ENCODE measurements around the gene FMNL2. TPM values are rescaled to one million over a fixed set of nuclear protein-coding genes. Genes with fewer than 3 reads are reported as not detected.

The FMNL2 gene
- polyA plus RNA-seq, 3 donors = 0.28 to 3.2 (median 0.71) TPM

DNA sequence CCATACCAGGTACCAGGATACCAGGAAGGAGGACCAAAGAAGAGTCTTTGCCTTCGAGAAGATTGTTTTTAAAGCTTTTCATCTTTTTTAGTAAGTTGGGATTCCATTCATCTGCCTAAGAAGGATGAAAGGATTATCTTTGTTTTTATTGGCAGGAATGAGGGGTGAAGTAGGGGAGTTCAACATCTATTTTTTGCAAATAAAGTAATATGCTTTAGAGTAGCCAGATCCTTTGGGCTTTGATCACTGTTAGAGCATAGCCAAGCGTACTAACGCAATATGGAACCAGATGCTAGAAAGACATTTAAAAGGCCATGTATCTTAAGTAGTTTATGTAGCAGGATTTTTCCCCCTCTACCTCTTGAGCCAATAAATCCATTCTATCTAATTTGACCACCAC, 249.3 kb downstream of the FMNL2 start:
- Histone ChIP-seq H3K9ac (ENCODE audit: insufficient read depth, low read length, poor library complexity, severe bottlenecking) (no peak overlapping the region), H3K4me1 (ENCODE audit: control insufficient read depth in 1 of 2, insufficient read depth in 2 of 2, low read length in 2 of 2) (no peaks in the 10 kb centered on the region), H2AFZ (ENCODE audit: insufficient read depth, low read depth, low read length, poor library complexity, severe bottlenecking) (no peak overlapping the region), H3K36me3 (replicated peaks in 1 of 2; ENCODE audit: control insufficient read depth in 1 of 2, insufficient read depth in 2 of 2, low read length in 2 of 2) (no peaks in the 10 kb centered on the region), H3K4me2 (replicated peaks; ENCODE audit: extremely low read depth, low read length, poor library complexity, severe bottlenecking) (no peak overlapping the region), H3K9me3 (replicated peaks in 1 of 2; ENCODE audit: control insufficient read depth in 1 of 2, insufficient read depth in 1 of 2, low read length in 2 of 2) (no peaks in the 10 kb centered on the region), H3K4me3 (replicated peaks in 1 of 3; ENCODE audit: low read depth in 2 of 3, low read length in 3 of 3) (no peak overlapping the region), H3K79me2 (ENCODE audit: insufficient read depth, low read length) (no peaks in the 10 kb centered on the region), H4K20me1 (ENCODE audit: insufficient read depth, low read length) (no peaks in the 10 kb centered on the region), H3K27ac (ENCODE audit: low read depth in 1 of 2, low read length in 2 of 2) (no peak overlapping the region), H3K27me3 (ENCODE audit: control insufficient read depth in 2 of 2, insufficient read depth in 2 of 2, low read length in 2 of 2) (no peaks in the 10 kb centered on the region)
- TF ChIP-seq, protein P1, sequence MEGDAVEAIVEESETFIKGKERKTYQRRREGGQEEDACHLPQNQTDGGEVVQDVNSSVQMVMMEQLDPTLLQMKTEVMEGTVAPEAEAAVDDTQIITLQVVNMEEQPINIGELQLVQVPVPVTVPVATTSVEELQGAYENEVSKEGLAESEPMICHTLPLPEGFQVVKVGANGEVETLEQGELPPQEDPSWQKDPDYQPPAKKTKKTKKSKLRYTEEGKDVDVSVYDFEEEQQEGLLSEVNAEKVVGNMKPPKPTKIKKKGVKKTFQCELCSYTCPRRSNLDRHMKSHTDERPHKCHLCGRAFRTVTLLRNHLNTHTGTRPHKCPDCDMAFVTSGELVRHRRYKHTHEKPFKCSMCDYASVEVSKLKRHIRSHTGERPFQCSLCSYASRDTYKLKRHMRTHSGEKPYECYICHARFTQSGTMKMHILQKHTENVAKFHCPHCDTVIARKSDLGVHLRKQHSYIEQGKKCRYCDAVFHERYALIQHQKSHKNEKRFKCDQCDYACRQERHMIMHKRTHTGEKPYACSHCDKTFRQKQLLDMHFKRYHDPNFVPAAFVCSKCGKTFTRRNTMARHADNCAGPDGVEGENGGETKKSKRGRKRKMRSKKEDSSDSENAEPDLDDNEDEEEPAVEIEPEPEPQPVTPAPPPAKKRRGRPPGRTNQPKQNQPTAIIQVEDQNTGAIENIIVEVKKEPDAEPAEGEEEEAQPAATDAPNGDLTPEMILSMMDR (IDR thresholded peaks at IDR 0.05) = no peak
- no peak overlapping the region for H3K27ac Mint-ChIP-seq
- H3K27me3 Mint-ChIP-seq (ENCODE audit: low read depth in 3 of 3) = no peaks in the 10 kb centered on the region
- H3K4me3 Mint-ChIP-seq = no peak overlapping the region
- intact Hi-C loops (cut with micrococcal nuclease) = no loop called here
- peaks cover 16% of the 10 kb centered on the region for H3K4me1 Mint-ChIP-seq
- no peaks in the 10 kb centered on the region for H3K36me3 Mint-ChIP-seq
- no peaks in the 10 kb centered on the region for H3K9me3 Mint-ChIP-seq
- WGBS (ENCODE audit: insufficient coverage) = 100% methylated on average over 1 of the region's 3 CpGs
- DNase-seq = no peak

DNA sequence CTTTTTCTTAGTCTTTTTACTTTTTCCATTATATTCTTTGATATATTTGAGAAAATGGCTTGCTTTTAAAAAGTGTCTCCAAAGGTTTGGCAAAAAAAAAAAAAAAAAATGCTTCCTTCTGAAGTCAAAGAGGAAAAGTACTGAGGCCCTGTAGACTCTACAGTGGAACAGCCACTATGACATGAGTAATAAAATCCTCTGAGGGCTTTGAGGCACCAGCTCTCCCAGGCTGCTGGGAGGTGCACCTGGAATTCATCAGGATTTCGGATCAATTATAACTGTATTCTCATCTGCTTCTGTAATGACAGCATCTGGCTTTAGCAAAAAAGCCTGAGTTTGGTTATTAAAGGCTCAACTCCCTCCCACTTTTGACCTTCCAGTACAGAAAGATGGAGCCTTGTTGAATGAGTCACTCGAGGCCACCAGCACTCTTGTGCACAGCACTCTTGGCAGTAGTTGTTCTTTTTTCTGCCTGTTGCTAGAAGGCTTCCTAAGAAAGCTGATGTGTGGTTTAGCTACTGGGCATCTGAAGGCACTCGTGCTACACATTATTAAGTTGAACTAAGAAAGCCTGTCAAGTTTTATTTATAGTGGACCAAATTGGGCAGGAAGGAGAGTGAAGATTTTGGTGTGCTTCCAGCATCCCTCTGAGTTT, 251.0 kb downstream of the FMNL2 start:
- Histone ChIP-seq H3K79me2 (ENCODE audit: insufficient read depth, low read length) (no peaks in the 10 kb centered on the region), H3K9me3 (replicated peaks in 1 of 2; ENCODE audit: control insufficient read depth in 1 of 2, insufficient read depth in 1 of 2, low read length in 2 of 2) (no peaks in the 10 kb centered on the region), H2AFZ (ENCODE audit: insufficient read depth, low read depth, low read length, poor library complexity, severe bottlenecking) (no peak overlapping the region), H3K4me3 (replicated peaks in 1 of 3; ENCODE audit: low read depth in 2 of 3, low read length in 3 of 3) (no peak overlapping the region), H3K9ac (ENCODE audit: insufficient read depth, low read length, poor library complexity, severe bottlenecking) (no peak overlapping the region), H3K4me2 (replicated peaks; ENCODE audit: extremely low read depth, low read length, poor library complexity, severe bottlenecking) (no peak overlapping the region), H3K27me3 (ENCODE audit: control insufficient read depth in 2 of 2, insufficient read depth in 2 of 2, low read length in 2 of 2) (no peaks in the 10 kb centered on the region), H4K20me1 (ENCODE audit: insufficient read depth, low read length) (no peaks in the 10 kb centered on the region), H3K4me1 (ENCODE audit: control insufficient read depth in 1 of 2, insufficient read depth in 2 of 2, low read length in 2 of 2) (no peaks in the 10 kb centered on the region), H3K36me3 (replicated peaks in 1 of 2; ENCODE audit: control insufficient read depth in 1 of 2, insufficient read depth in 2 of 2, low read length in 2 of 2) (no peaks in the 10 kb centered on the region), H3K27ac (ENCODE audit: low read depth in 1 of 2, low read length in 2 of 2) (no peak overlapping the region)
- Mint-ChIP-seq H3K4me1 (peaks cover 16% of the 10 kb centered on the region), H3K36me3 (no peaks in the 10 kb centered on the region), H3K27me3 (ENCODE audit: low read depth in 3 of 3) (no peaks in the 10 kb centered on the region), H3K4me3 (no peak overlapping the region), H3K9me3 (no peaks in the 10 kb centered on the region), H3K27ac (no peak overlapping the region)
- intact Hi-C loops (cut with micrococcal nuclease) = no loop called here
- WGBS (ENCODE audit: insufficient coverage) = 100% methylated on average over 1 of the region's 3 CpGs
- no peak for DNase-seq
- TF ChIP-seq, protein P1 (IDR thresholded peaks at IDR 0.05) = no peak
